GM21367 (cell line): Measurements from ENCODE around the gene ME2.
"Not testable (repeated sequence)": the region's sequence is repeated elsewhere in the genome, so short reads cannot be mapped to it uniquely, and the experiment has no call there.

ENCODE experiments used
- ATAC-seq: cut with Tn5 transposase; IDR thresholded peaks from one replicate; pipeline ENCODE4 v1.9.1; 2021; ENCODE audit not compliant: unreplicated experiment

Gene ME2

DNA sequence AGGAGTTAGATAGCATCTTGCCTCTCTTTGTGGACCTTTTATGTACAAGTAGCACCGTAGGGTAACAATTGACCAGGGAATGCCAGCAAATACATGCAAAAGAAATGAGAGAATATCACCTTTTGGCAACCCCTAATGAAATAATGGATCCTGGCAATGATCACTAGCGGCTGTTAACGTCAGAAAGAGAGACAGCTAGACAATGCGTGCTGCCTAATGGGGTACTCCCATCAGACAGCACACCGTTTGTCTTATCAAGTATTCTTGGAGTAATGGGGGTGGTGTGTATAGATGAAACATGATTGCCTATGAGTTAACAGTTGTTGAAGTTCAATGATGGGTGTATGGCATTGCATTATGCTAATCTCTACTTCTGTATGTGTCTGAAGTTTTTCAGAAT, 90.5 kb downstream of the ME2 start:
- no peak for ATAC-seq

DNA sequence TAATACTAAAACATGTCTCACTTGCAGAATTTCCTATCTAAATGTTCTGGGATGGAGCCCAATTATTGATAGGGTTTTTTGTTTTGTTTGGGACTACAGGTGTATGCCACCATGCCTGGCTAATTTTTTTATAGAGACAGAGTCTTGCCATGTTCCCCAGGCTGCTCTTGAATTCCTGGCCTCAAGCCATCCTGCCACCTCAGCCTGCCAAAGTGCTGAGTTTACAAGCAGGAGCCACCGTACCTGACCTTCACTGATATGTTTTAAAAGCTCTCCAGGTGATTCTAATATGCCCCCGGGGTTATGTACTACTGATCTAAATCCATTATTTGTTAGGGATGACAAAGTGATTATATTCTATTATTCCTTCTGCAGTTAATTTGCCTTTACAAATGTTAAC, 91.1 kb downstream of the ME2 start:
- ATAC-seq: no peak

DNA sequence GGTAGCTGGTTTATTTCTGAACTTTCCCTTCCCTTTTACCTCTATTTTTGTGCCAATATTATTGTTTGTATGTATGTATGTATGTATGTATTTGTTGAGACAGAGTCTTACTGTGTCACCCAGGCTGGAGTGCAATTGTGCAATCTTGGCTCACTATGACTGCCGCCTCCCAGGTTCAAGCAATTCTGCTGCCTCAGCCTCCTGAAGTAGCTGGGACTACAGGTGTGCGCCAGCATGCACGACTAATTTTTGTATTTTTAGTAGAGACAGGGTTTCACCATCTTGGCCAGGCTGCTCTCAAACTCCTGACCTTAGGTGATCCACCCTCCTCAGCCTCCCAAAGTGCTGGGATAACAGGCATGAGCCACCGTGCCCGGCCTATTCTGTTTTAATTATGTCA, 93.5 kb downstream of the ME2 start:
- not testable (repeated sequence) for ATAC-seq

DNA sequence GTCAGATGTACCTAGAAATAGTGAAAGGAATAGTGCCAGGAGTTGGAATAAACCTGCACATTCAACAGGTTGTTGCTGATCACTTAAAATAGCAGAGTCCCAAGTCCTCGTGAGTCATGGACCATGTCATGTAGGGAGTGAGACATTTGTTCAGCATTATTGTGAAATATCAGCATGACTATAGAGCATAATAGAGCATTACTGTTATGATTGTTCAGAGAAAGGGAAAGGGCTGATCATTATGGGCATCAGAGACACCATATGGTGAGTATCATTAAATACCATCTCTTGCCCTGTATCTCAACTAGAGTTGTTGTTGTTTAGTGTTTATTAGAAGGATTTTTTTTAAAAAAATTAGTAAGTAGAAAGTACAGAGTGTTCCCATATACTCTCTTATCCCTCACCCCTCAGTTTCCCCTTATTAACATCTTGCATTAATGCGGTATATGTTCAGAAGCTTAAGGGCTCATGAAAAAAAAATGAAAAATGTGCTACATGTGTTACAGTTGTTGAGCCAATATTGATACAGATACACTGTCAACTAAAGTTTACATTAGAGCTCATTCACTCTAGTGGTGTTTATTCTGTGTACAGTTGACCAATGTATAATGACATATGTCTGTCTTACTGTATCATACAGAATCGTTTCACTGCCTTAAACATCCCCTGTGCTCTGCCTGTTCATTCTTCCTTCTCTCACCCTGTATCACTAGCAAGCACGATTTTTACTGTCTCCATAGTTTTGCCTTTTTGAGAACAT, 94.6 kb downstream of the ME2 start:
- ATAC-seq: no peak

DNA sequence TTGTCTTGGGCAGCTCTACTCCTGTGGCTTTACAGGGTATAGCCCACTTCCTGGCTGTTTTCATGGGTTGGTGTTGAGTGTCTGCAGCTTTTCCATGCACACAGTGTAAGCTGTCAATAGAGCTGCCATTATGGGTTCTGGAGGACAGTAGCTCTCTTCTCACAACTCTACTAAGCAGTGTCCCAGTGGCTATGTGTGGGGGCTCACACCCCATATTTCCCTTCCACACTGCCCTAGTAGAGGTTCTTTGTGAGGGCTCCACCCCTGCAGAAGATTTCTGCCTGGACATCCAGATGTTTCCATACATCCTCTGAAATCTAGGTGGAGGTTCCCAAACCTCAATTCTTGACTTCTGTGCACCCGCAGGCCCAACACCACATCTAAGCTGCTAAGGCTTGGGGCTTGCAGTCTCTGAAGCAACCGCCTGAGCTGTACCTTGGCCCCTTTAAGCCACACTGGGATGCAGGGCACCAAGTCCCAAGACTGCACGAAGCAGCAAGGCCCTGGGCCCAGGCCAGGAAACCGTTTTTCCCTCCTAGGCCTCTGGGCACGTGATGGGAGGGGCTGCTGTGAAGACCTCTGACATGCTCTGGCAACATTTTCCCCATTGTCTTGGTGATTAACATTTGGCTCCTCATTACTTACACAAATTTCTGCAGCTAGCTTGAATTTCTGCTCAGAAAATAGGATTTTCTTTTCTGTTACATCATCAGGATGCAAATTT, 98.3 kb downstream of the ME2 start:
- ATAC-seq: no peak

DNA sequence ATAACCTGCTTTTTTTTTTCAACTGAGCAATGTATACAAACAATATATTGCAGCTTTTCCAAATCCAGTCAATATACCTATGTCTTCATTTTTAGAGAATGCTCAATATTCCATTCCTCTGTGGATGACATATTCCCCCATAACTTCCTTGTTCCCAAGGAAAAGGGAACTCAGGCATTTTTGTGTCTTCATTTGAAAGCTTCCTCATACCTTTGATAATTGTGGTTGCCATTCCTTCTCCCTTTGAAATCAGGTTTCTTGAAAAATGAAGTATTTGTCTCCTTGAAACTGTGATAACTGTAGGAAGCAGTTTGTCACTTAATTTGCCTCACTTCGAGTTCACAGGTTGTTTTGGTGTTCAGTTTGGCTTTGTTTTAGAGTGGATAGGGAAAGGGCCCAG, 102.5 kb downstream of the ME2 start:
- no peak for ATAC-seq

DNA sequence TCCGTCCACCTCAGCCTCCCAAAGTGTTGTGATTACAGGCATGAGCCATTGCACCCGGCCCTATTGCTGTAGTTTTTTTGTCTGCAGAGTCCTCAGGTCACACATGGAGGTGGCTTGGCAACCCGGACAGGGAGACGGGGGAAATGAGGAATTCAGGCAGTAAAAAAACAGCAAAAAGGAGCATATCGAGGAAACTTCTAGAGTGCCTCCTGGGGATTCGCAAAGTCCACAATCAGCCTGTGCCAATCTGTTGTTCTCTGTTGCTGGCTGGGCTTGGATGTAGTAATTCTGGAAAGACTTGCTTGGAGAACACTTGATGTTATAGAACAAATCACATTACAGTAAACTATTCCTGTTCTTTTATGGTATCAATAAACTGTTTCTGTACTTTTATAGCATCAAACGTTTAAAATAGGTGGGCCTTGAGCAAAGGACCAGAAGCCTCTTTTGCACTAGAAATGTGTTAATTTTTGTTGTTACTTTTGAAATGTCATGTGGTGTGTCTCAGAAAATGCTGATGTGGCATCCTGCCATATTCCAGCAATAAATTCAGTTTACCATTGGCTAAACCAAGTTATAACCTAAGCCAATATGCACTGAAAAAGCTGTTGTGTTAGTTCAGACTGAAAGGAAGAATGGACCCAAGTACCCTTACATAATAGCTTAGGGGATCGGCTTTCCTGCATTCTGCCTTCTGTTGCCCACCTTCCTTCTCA, 103.3 kb downstream of the ME2 start:
- no peak for ATAC-seq

DNA sequence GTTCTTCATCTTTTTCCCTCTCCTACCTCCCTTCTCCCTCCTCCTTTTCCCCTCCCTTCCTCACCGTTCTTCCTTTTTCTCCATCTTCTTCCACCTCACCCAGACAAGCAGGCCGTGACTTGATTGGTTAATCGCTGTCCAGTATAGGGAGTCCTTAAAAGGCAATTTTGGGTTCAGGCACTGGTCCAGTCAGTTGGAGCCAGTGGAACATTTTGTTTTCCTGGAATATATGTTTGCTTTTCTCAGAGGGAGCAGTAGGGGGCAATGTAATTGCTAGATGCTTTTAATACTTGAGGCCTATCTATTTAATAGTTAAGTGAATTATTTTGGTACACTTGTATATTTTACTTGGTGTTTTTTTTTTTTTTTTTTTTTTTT, 103.9 kb downstream of the ME2 start:
- no peak for ATAC-seq

DNA sequence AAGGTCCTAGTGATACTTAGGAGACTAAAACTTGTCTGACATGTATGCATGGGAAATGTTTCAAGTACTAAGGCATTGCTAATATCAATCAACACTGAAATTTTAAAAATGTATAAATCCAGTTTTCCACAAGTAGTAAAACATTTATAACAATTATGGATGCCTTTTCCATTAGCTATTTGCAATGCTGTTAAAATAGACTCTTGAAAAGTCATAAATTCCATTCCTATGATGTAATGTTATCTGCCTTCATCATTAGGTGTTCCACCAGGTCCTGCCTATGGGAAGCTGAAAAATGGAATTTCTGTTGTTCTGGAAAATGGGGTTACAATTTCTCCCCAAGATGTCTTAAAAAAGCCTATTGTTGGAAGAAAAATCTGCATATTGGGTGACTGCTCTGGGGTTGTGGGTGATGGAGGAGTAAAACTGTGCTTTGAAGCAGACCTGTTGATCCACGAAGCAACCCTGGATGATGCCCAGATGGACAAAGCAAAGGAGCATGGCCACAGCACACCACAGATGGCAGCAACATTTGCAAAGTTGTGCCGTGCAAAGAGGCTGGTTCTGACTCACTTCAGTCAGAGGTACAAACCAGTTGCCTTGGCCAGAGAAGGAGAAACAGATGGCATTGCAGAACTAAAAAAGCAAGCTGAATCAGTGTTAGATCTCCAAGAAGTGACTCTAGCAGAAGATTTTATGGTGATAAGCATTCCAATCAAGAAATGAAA, 107.6 kb downstream of the ME2 start:
- ATAC-seq: no peak

DNA sequence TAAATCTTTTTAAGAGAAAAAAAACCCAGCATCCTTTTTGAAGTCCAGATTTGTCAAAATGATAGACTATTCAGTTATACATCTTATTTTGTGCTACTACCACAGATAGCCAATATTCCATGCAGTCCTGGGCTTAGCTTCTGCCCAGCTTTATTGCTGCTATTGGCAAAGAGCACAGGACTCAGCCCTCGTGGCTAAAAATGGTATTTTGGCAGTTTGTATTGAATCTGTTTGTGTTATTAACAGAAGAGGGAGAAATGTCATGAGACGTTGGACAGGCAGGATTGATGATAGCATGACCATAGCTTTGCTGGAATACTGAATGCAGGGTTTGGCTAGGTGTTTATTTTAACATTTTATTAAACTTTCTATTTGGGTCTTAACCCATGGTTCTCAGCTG, 108.3 kb downstream of the ME2 start:
- ATAC-seq: no peak

DNA sequence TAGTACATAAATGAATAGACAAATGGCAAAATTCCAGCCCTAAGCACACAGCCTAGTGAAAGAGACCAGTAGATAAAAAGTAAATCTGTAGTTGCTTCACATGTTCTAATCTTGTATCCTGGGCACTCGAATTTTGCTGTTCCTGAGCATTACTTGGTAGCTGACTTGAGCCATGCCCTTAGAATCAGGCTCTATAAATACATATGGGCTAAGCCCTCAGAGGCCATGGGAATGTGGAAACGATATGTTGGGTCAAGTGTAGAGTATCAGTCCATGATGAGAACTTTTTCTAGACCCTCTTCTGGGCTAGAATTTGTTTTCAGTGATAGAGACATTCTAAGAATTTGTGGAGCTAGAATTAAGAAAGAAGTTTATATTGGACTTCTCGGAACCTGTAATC, 110.8 kb downstream of the ME2 start:
- ATAC-seq: no peak

DNA sequence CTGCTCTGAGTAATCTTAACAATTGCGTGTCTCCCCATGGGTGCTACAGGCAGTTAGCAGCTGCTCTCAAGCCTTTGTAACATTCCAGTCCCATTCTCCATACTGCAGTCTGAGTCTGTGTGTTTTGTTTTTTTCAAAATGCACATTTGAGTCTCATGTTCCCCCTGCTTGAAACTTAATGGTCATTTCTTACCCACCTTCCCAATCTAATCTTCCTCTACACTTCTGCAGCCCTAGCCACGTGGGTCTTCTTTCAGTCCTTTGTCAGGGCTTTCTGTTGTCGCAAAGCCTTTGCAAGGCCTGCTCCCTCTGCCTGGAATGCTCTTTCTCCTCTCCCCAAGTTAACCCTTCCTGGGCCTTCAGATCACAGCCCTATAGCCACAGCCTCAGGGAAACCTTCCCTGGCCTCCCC, 113.4 kb downstream of the ME2 start:
- ATAC-seq: no peak

DNA sequence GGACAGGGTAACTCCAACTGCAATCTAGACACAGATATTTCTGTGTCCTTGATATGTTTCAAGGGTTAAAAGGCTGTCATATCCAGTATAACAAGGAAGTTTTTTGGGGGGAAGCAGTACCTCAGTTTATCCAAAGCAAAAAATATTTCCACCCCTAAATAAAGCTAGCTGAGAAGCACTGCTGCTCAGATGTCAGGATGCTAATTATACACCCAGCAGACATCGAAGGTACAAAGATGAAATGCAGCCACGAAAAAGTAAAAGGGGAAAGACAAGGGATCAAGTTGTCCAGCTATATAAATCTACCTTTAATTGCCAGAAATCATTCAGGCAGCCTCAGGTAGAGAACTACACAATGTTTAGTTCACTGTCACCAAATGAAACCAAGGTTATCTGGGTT, 115.1 kb downstream of the ME2 start:
- no peak for ATAC-seq

DNA sequence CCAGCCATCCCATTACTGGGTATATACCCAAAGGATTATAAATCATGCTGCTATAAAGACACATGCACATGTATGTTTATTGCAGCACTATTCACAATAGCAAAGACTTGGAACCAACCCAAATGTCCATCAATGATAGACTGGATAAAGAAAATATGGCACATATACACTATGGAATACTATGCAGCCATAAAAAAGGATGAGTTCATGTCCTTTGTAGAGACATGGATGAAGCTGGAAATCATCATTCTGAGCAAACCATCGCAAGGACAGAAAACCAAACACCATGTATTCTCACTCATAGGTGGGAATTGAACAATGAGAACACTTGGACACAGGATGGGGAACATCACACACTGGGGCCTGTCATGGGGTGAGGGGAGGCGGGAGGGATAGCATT, 124.3 kb downstream of the ME2 start:
- ATAC-seq: not testable (repeated sequence)
